ENCODE data around the gene HTR7. TPM values are rescaled to one million over a fixed set of nuclear protein-coding genes. Genes with fewer than 3 reads are reported as not detected.

Gene HTR7
- total RNA-seq, 1 donor, result 4.6 TPM

- TF ChIP-seq, protein P1, sequence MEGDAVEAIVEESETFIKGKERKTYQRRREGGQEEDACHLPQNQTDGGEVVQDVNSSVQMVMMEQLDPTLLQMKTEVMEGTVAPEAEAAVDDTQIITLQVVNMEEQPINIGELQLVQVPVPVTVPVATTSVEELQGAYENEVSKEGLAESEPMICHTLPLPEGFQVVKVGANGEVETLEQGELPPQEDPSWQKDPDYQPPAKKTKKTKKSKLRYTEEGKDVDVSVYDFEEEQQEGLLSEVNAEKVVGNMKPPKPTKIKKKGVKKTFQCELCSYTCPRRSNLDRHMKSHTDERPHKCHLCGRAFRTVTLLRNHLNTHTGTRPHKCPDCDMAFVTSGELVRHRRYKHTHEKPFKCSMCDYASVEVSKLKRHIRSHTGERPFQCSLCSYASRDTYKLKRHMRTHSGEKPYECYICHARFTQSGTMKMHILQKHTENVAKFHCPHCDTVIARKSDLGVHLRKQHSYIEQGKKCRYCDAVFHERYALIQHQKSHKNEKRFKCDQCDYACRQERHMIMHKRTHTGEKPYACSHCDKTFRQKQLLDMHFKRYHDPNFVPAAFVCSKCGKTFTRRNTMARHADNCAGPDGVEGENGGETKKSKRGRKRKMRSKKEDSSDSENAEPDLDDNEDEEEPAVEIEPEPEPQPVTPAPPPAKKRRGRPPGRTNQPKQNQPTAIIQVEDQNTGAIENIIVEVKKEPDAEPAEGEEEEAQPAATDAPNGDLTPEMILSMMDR (IDR thresholded peaks at IDR 0.05; ENCODE audit: insufficient read depth, low read length), result no peak
- DNase-seq (ENCODE audit: low read depth), result peak; percentile 72
- H3K4me3 ChIP-seq (ENCODE audit: low read depth, low read length), result peak within 1 kb of the TSS; percentile 78
Measured at GRCh38 chr10:90871766-90872647, 14.2 kb upstream of the HTR7 start, which contains the start of gene RPP30. TSS of gene RPP30 (plus strand) at chr10:90871974. CDS start at chr10:90871987, 13 bp downstream.

DNA sequence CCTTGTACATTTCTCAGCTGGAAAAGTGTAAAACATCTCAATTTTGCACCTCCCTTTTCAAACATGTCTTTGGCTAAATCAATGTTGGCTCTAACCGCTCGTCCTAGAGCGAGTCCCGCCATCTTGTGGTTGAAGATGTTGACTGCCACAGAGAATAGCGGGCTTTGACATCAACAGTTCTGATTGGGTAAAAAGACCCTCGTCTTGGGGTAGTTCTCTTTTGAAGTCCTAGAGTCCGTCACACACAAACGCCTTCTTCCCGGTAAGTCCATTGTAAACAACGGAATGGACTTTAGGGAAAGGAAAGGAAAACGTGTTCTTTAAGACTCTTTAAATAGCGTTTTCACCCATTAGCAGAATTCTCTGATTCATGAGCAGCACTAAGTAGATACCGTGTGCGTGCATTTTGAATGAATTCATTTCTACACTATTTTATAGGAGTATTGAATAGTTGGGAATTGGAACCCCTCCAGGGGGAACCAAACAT is 13.5 kb upstream of the HTR7 start:
- peak; percentile 75 for DNase-seq (ENCODE audit: low read depth)
- TF ChIP-seq, protein P1 (IDR thresholded peaks at IDR 0.05; ENCODE audit: insufficient read depth, low read length), result peak; percentile 62
- peak overlapping the region; percentile 78 for H3K4me3 ChIP-seq (ENCODE audit: low read depth, low read length)

- no peak for DNase-seq (ENCODE audit: low read depth)
- H3K4me3 ChIP-seq (ENCODE audit: low read depth, low read length), result no peak overlapping the region
- TF ChIP-seq, protein P1 (IDR thresholded peaks at IDR 0.05; ENCODE audit: insufficient read depth, low read length), result no peak
Measured at GRCh38 chr10:90866050-90866598, 8.3 kb upstream of the HTR7 start.

DNA sequence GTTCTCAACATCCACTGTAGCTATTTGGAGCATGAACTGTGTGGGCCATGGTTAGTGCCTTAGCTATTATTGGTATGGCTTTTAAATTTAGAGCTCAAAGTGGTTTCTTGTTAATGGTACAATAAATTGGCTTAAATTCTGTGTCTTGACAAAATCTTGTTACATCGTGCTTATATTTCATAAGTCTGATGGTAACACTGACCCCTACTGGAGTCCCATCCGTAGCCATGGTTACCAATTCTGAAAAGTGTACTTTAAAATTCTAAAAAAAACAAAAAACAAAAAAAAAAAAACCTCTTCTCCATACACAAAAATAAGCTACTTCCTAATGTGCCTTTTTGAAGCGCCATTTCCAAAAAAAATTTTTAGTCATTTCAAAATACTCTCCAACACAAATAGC is 7.6 kb upstream of the HTR7 start:
- peak; percentile 56 for DNase-seq (ENCODE audit: low read depth)
- no peak overlapping the region for H3K4me3 ChIP-seq (ENCODE audit: low read depth, low read length)
- TF ChIP-seq, protein P1 (IDR thresholded peaks at IDR 0.05; ENCODE audit: insufficient read depth, low read length), result peak; percentile 51

- DNase-seq (ENCODE audit: low read depth), result peak; percentile 72
- H3K4me3 ChIP-seq (ENCODE audit: low read depth, low read length), result no peak overlapping the region
- TF ChIP-seq, protein P1 (IDR thresholded peaks at IDR 0.05; ENCODE audit: insufficient read depth, low read length), result peak; percentile 81
Measured at GRCh38 chr10:90862908-90863514, 5.2 kb upstream of the HTR7 start.

- H3K4me3 ChIP-seq (ENCODE audit: low read depth, low read length), result no peak overlapping the region
- TF ChIP-seq, protein P1 (IDR thresholded peaks at IDR 0.05; ENCODE audit: insufficient read depth, low read length), result no peak
- no peak for DNase-seq (ENCODE audit: low read depth)
Measured at GRCh38 chr10:90860790-90861189, 3.0 kb upstream of the HTR7 start.
